Measurements from ENCODE around the gene DHRS9.

Gene DHRS9

GRCh38 chr2:169141713-169142352 lies 72.5 kb downstream of the DHRS9 start:
- Histone ChIP-seq H3K4me3 (ENCODE audit: low read length in 2 of 2) (no peak overlapping the region), H3K36me3 (ENCODE audit: control insufficient read depth in 2 of 2, insufficient read depth in 2 of 2, low read length in 2 of 2) (no peaks in the 10 kb centered on the region), H3K4me1 (ENCODE audit: control insufficient read depth in 2 of 2, insufficient read depth in 2 of 2, low read length in 2 of 2) (no peaks in the 10 kb centered on the region), H3K27me3 (ENCODE audit: control insufficient read depth in 2 of 2, insufficient read depth in 2 of 2, low read length in 2 of 2) (no peaks in the 10 kb centered on the region), H3K9ac (ENCODE audit: low read depth in 1 of 2, low read length in 2 of 2) (no peak overlapping the region), H3K27ac (ENCODE audit: low read depth in 2 of 2, low read length in 2 of 2) (no peak overlapping the region), H3K9me3 (ENCODE audit: control insufficient read depth in 2 of 2, low read length in 2 of 2) (no peaks in the 10 kb centered on the region)

GRCh38 chr2:169143998-169144397 lies 74.6 kb downstream of the DHRS9 start:
- Histone ChIP-seq H3K4me1 (ENCODE audit: control insufficient read depth in 2 of 2, insufficient read depth in 2 of 2, low read length in 2 of 2) (no peaks in the 10 kb centered on the region), H3K36me3 (ENCODE audit: control insufficient read depth in 2 of 2, insufficient read depth in 2 of 2, low read length in 2 of 2) (no peaks in the 10 kb centered on the region), H3K27ac (ENCODE audit: low read depth in 2 of 2, low read length in 2 of 2) (no peak overlapping the region), H3K9ac (ENCODE audit: low read depth in 1 of 2, low read length in 2 of 2) (no peak overlapping the region), H3K4me3 (ENCODE audit: low read length in 2 of 2) (no peak overlapping the region), H3K27me3 (ENCODE audit: control insufficient read depth in 2 of 2, insufficient read depth in 2 of 2, low read length in 2 of 2) (no peaks in the 10 kb centered on the region), H3K9me3 (ENCODE audit: control insufficient read depth in 2 of 2, low read length in 2 of 2) (no peaks in the 10 kb centered on the region)

Data from mucosa of rectum (tissue), 2 donors.